CD4-positive, alpha-beta T cell (primary cell): Measurements from ENCODE around the gene INPP4A. TPM values are rescaled to one million over a fixed set of nuclear protein-coding genes. Genes with fewer than 3 reads are reported as not detected.
A peak's percentile ranks its signal among the peaks of the same experiment; 100 is the strongest.

Experiments
- ATAC-seq: fragments of 200-7000 bp; cut with Tn5 transposase; one replicate; pipeline ENCODE4 v1.10.0; 2022; ENCODE audit warnings: mild to moderate bottlenecking; ENCODE audit not compliant: poor library complexity
- CTCF ChIA-PET: fragments of 350-600 bp; sonication (Branson Sonifier 250); formaldehyde crosslinking; loops from one replicate; lab custom pipeline; 2021; ENCODE audit warnings: antibody characterized with exemption, inconsistent platforms; lab: Charles Lee
- POLR2A ChIA-PET: fragments of 350-600 bp; sonication (Branson Sonifier 250); formaldehyde crosslinking; loops from one replicate; lab custom pipeline; 2021; ENCODE audit warnings: antibody characterized with exemption, inconsistent platforms; lab: Charles Lee
- DNase-seq, 14 experiments: peaks; one replicate each; pipeline ENCODE4 v3.0.0-alpha.2; 2013 to 2020; ENCODE audit warnings: mixed read lengths in 2 of 14
- H3K27ac ChIP-seq, 2 donors: one replicate each; pipeline versions ENCODE4 v1.5.1 to v1.7.0; 2013; ENCODE audit warnings: low read length in 2 of 2, low read depth in 1 of 2, mild to moderate bottlenecking in 1 of 2
- H3K27me3 ChIP-seq, 2 experiments: 1 replicate in 1 of 2; 2 replicates in 1 of 2; pipeline versions ENCODE4 v1.6.1 to v1.7.0; 2013; ENCODE audit warnings: low read length in 2 of 2, control low read depth in 1 of 2, mild to moderate bottlenecking in 1 of 2, moderate library complexity in 1 of 2; ENCODE audit not compliant: insufficient read depth in 2 of 2, control insufficient read depth in 1 of 2
- H3K36me3 ChIP-seq: one replicate; pipeline ENCODE4 v1.6.1; 2013; ENCODE audit warnings: low read length, control low read depth; ENCODE audit not compliant: insufficient read depth
- H3K4me1 ChIP-seq: one replicate; pipeline ENCODE4 v1.6.1; 2013; ENCODE audit warnings: low read length, control low read depth; ENCODE audit not compliant: insufficient read depth
- H3K4me3 ChIP-seq: one replicate; pipeline ENCODE4 v1.5.1; 2013; ENCODE audit warnings: mild to moderate bottlenecking, low read length, moderate library complexity
- H3K9me3 ChIP-seq, 2 experiments: 1 replicate in 1 of 2; 2 replicates in 1 of 2; pipeline versions ENCODE4 v1.6.1 to v1.7.0; 2013; ENCODE audit warnings: low read length in 2 of 2, mild to moderate bottlenecking in 2 of 2, control low read depth in 1 of 2, moderate library complexity in 1 of 2; ENCODE audit not compliant: control insufficient read depth in 1 of 2, insufficient read depth in 1 of 2
- H3K27ac Mint-ChIP-seq: one replicate; pipeline ENCODE4 v1.8.0; 2020; ENCODE audit warnings: mixed read lengths
- H3K27me3 Mint-ChIP-seq: one replicate; pipeline ENCODE4 v1.8.0; 2021; ENCODE audit warnings: mixed read lengths
- H3K36me3 Mint-ChIP-seq: one replicate; pipeline ENCODE4 v1.8.0; 2021; ENCODE audit warnings: low read depth, mixed read lengths
- H3K4me1 Mint-ChIP-seq: one replicate; pipeline ENCODE4 v1.8.0; 2021; ENCODE audit warnings: low read depth, mixed read lengths
- H3K4me3 Mint-ChIP-seq: one replicate; pipeline ENCODE4 v1.8.0; 2020; ENCODE audit warnings: mild to moderate bottlenecking, mixed read lengths
- H3K9me3 Mint-ChIP-seq: one replicate; pipeline ENCODE4 v1.8.0; 2020; ENCODE audit warnings: mixed read lengths
- CTCF ChIP-seq: fragments of 200-600 bp; IDR thresholded peaks from one replicate; pipeline ENCODE4 v1.8.0; 2022; ENCODE audit warnings: antibody characterized with exemption, mild to moderate bottlenecking
- intact Hi-C, 2 experiments: fragments of 100-400 bp; cut with DNase I in 1 of 2; cut with micrococcal nuclease in 1 of 2; formaldehyde crosslinking; loops; one replicate each; pipeline versions ENCODE4 v1.15.1 to v1.9.0; 2023 to 2025; cut with DNase I, micrococcal nuclease
- total RNA-seq, 174 experiments: library from RNA in 2 of 174; stranded (reverse) in 2 of 174; gene quantifications; one replicate each; pipeline ENCODE4 v1.2.3 and lab custom pipeline; 2021 to 2026

Gene INPP4A
- total RNA-seq, 2 experiments from 2014 or later: 86.4 to 89.2 TPM

- Mint-ChIP-seq H3K9me3 (no peaks in the 10 kb centered on the region), H3K36me3 (no peaks in the 10 kb centered on the region), H3K27me3 (no peaks in the 10 kb centered on the region), H3K4me3 (peak overlapping the region; percentile 72), H3K27ac (peak overlapping the region; percentile 72), H3K4me1 (peaks cover 100% of the 10 kb centered on the region)
- POLR2A ChIA-PET: interaction anchor here (0.5 to 2.7 kb wide), 4 partner anchors 19 to 38 kb away, joined by 3 to 11 read pairs (median 8); no protein-coding TSS in a partner anchor
- H3K27me3 ChIP-seq: no peaks in the 10 kb centered on the region
- no peak for ATAC-seq
- peaks cover 93% of the 10 kb centered on the region for H3K4me1 ChIP-seq
- H3K9me3 ChIP-seq: no peaks in the 10 kb centered on the region
- TF ChIP-seq CTCF: no peak
- H3K36me3 ChIP-seq: no peaks in the 10 kb centered on the region
- no peak overlapping the region for H3K4me3 ChIP-seq
- intact Hi-C loops: loop anchor here (2.0 to 5.0 kb wide), 2 partner anchors 33 to 35 kb away; no protein-coding TSS in a partner anchor
- DNase-seq: peak in 1 of 14 experiments; percentile 26
- CTCF ChIA-PET: no interaction called here
- peak overlapping the region; percentile 29 to 41 for H3K27ac ChIP-seq
Measured at GRCh38 chr2:98484121-98484557, 39.5 kb downstream of the INPP4A start.

- H3K4me1 Mint-ChIP-seq: peaks cover 100% of the 10 kb centered on the region
- intact Hi-C loops: loop anchor here (2.0 to 5.0 kb wide), 2 partner anchors 32 to 36 kb away; no protein-coding TSS in a partner anchor
- ChIA-PET CTCF (no interaction called here), POLR2A (interaction anchor here (0.5 to 2.5 kb wide), 5 partner anchors 11 to 38 kb away, joined by 3 to 9 read pairs (median 3); no protein-coding TSS in a partner anchor)
- no peaks in the 10 kb centered on the region for H3K9me3 Mint-ChIP-seq
- Histone ChIP-seq H3K9me3 (no peaks in the 10 kb centered on the region), H3K36me3 (no peaks in the 10 kb centered on the region), H3K4me3 (no peak overlapping the region), H3K27ac (peak overlapping the region; percentile 29 to 41), H3K27me3 (no peaks in the 10 kb centered on the region), H3K4me1 (peaks cover 93% of the 10 kb centered on the region)
- H3K27me3 Mint-ChIP-seq: no peaks in the 10 kb centered on the region
- peaks cover 5% of the 10 kb centered on the region for H3K36me3 Mint-ChIP-seq
- TF ChIP-seq CTCF: no peak
- peak overlapping the region; percentile 72 for H3K27ac Mint-ChIP-seq
- H3K4me3 Mint-ChIP-seq: peak overlapping the region; percentile 72
- ATAC-seq: peak; percentile 46
- peak in 4 of 14 experiments; percentile 21 to 54 (median 42) for DNase-seq
Measured at GRCh38 chr2:98484652-98485452, 40.2 kb downstream of the INPP4A start.

DNA sequence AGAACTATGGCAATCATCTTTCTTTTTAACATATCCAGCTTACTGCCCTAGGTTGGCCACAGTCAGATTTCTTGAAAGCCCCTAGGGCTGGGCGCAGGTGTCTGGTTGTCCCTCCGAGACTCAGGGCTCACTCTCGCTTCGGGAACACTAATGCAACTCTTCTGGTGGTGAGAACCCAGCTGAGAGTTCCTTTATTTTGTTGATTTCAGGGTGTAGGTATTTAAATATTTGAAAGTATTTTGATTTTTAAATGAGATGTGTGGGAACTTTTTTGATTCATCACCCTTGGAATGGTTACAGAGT is 40.7 kb downstream of the INPP4A start:
- Histone ChIP-seq H3K27me3 (no peaks in the 10 kb centered on the region), H3K27ac (no peak overlapping the region), H3K4me1 (peaks cover 93% of the 10 kb centered on the region), H3K9me3 (no peaks in the 10 kb centered on the region), H3K4me3 (no peak overlapping the region), H3K36me3 (peaks cover under 1% of the 10 kb centered on the region)
- TF ChIP-seq CTCF: no peak
- intact Hi-C loops: loop anchor here in 1 of 2 experiments (2.0 kb wide), 1 partner anchor 37 kb away; no protein-coding TSS in a partner anchor
- Mint-ChIP-seq H3K36me3 (peaks cover 11% of the 10 kb centered on the region), H3K27me3 (no peaks in the 10 kb centered on the region), H3K4me3 (peak overlapping the region; percentile 72), H3K4me1 (peaks cover 100% of the 10 kb centered on the region), H3K27ac (peak overlapping the region; percentile 72), H3K9me3 (no peaks in the 10 kb centered on the region)
- ATAC-seq: no peak
- POLR2A ChIA-PET: interaction anchor here (0.9 to 2.5 kb wide), 5 partner anchors 11 to 39 kb away, joined by 3 to 9 read pairs (median 3); no protein-coding TSS in a partner anchor
- CTCF ChIA-PET: no interaction called here
- peak in 1 of 14 experiments; percentile 27 for DNase-seq
